ENCODE measurements around the gene USP47. TPM values are rescaled to one million over a fixed set of nuclear protein-coding genes. Genes with fewer than 3 reads are reported as not detected.

The USP47 gene
- total RNA-seq, 2 experiments from 2014 or later: 38.2 to 42.5 TPM

DNA sequence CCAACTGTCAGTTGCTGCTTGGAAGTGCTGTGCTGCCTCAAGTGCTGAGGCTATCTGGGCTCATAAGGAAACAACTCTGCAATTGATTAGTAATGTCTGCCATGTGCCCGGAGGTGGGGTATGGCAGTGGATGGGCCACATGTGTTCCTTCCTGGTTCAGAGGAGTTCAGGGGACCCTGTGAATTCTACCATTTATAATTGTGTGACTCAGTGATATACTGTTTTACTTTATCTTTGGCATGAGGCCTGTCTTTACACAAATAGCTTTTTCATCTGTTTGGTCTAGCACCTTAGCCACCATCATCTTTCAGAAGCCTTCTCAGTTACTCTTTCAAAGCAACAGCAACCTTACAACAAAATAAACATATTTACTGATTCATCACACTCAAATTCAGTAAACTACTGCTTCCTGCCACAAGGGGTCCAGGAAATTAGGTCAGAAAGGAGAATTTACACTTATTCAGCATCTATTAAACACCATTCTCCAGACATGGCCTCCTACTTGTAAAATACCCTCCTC is 145.8 kb downstream of the USP47 start:
- peaks cover 6% of the 10 kb centered on the region for H3K4me1 Mint-ChIP-seq
- H3K4me3 Mint-ChIP-seq: no peak overlapping the region
- peaks cover 7% of the 10 kb centered on the region for H3K27me3 Mint-ChIP-seq
- H3K27ac Mint-ChIP-seq: no peak overlapping the region
- no peaks in the 10 kb centered on the region for H3K36me3 Mint-ChIP-seq (ENCODE audit: low read depth)
- DNase-seq: no peak
- POLR2A ChIA-PET: no interaction called here
- H3K9me3 Mint-ChIP-seq: no peaks in the 10 kb centered on the region
- CTCF ChIA-PET: no interaction called here

DNA sequence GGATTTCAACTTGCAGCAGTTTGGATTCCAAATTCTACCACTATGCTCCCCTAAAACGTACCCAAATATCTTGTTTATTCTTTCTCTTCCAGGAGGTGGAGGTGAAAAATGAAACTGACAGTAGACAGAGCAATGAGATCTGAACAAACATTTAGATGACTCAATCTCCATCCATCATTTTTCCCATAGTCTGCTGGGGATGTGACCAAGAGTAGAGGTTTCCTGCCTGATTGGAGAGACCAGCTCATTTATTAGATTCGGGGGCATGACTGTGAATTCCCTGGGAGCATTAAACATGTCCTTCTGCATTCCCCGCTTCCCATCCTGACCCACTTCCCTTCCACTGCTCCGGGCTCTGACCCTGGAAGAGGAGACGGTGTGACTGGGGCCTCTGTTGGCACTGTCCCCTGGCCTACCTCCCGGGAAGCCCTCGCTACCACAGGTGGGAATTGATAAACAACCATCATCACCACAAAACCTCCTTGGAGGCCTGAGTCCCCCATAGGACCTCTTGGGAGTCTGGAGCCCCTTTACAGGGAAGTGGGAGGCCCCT is 146.4 kb downstream of the USP47 start:
- no peak overlapping the region for H3K27ac Mint-ChIP-seq
- ChIA-PET CTCF (no interaction called here), POLR2A (no interaction called here)

GRCh38 chr11:11988681-11989261 is 147.0 kb downstream of the USP47 start:
- no peak for DNase-seq
- H3K9me3 Mint-ChIP-seq: no peaks in the 10 kb centered on the region
- H3K27ac Mint-ChIP-seq: no peak overlapping the region
- no peak overlapping the region for H3K4me3 Mint-ChIP-seq
- H3K36me3 Mint-ChIP-seq (ENCODE audit: low read depth): no peaks in the 10 kb centered on the region
- ChIA-PET CTCF (no interaction called here), POLR2A (no interaction called here)
- peaks cover 6% of the 10 kb centered on the region for H3K4me1 Mint-ChIP-seq
- H3K27me3 Mint-ChIP-seq: peaks cover 10% of the 10 kb centered on the region

More for the DNA sequence above, 146.4 kb downstream of the USP47 start:
- H3K4me1 Mint-ChIP-seq: peaks cover 6% of the 10 kb centered on the region
- no peak overlapping the region for H3K4me3 Mint-ChIP-seq
- no peaks in the 10 kb centered on the region for H3K9me3 Mint-ChIP-seq
- no peaks in the 10 kb centered on the region for H3K36me3 Mint-ChIP-seq (ENCODE audit: low read depth)
- DNase-seq: no peak
- H3K27me3 Mint-ChIP-seq: peaks cover 7% of the 10 kb centered on the region

DNA sequence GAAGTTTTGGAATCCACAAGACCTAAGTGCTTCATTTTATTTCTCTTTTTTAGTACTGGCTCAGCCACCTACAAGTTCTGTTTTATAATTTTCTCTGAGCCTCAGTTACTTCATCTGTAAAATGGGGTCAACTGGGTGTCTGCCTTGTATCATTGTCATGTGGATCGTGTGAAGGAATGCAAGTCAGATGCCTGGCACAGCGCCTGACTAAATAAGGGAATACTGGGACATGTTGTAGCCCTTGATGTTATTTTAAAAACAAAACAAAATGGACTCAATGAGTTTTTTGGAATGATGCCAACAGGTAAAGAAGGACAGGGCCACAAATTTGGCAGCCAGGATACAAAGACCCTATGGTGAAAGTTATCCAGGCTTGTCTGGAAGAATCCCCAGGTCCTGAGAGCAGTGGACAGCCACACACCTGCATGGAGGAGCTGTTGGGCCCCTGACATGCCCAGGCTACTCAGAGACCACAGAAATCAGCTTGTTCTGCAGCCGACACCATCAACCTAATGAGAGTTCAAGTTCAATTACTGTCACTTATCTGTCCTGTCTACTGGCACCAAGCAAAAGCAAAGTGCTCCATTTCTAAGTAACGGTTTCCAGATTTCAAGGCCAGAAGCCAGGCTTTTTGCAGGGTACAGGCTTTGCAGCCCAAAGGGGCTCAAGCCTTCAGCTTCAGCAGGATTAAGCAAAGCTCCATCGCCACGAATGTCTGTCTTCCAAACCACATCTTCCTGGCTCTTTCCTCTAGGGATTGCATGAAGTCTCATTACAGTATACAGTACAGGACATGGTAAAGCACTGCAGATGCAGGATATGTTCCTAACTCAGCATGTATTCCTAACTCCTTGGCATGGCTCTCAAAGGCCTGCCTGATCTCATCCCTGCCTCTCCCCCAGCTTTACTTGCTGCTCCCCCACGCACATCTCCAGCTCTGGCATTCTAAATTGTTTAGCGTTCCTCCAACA is 148.3 kb downstream of the USP47 start:
- H3K4me3 Mint-ChIP-seq: no peak overlapping the region
- H3K27ac Mint-ChIP-seq: no peak overlapping the region
- no peaks in the 10 kb centered on the region for H3K9me3 Mint-ChIP-seq
- DNase-seq: no peak
- CTCF ChIA-PET: interaction anchor here (0.9 to 1.3 kb wide), 4 partner anchors 11 to 37 kb away, joined by 3 read pairs; no protein-coding TSS in a partner anchor
- peaks cover 6% of the 10 kb centered on the region for H3K4me1 Mint-ChIP-seq
- H3K36me3 Mint-ChIP-seq (ENCODE audit: low read depth): no peaks in the 10 kb centered on the region
- POLR2A ChIA-PET: no interaction called here
- H3K27me3 Mint-ChIP-seq: peaks cover 11% of the 10 kb centered on the region

DNA sequence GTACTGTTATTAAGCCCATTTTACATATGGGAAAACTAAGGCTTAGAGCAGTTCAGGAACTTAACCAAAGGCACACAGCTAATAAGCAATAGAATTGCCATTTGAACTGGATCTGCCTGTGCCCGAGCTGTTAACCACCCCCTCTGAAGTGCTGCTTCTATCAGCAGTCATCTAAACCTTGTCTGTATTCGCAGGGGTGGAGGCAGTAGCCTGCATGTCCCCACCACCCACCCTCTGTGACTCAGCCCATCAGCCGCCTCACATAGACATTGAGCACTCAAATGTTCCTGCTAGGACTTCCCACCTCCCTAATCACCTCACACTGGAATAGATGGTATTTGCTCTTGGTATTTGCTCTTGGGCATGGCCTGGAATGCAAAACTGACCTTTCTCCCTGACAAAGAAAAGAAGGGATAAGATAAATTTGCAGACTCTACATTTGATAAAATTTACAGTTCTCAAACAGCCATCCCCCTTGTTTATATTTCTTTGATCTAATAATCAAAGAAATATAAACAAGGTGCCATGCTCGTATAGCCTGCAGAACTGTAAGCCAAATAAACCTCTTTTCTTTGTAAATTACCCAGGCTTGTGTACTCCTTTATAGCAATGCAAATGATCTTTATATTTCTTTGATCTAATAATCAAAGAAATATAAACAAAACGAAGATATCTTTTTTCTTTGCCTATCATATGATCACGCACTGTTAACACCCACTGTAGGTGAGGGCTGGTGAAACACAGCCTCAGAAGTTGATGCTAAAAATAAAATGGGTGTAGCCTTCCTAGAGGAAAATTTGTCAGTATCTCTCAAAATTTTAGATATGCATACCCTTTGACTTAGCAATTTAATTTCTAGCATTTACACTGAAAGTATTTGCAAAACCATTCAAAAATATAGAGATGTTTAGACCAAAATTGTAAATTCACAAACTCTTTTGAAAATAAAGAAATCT is 150.8 kb downstream of the USP47 start:
- Mint-ChIP-seq H3K27ac (no peak overlapping the region), H3K9me3 (no peaks in the 10 kb centered on the region), H3K36me3 (ENCODE audit: low read depth) (no peaks in the 10 kb centered on the region), H3K4me3 (no peak overlapping the region), H3K27me3 (peaks cover 11% of the 10 kb centered on the region), H3K4me1 (peaks cover 7% of the 10 kb centered on the region)
- ChIA-PET CTCF (no interaction called here), POLR2A (no interaction called here)
- DNase-seq: no peak

GRCh38 chr11:11993839-11994238 is 152.1 kb downstream of the USP47 start:
- no peak for DNase-seq
- CTCF ChIA-PET: interaction anchor here (1.3 kb wide), 1 partner anchor 53 kb away, joined by 3 read pairs; no protein-coding TSS in a partner anchor
- POLR2A ChIA-PET: no interaction called here
- no peak overlapping the region for H3K4me3 Mint-ChIP-seq
- H3K4me1 Mint-ChIP-seq: peaks cover 13% of the 10 kb centered on the region
- H3K27me3 Mint-ChIP-seq: peaks cover 11% of the 10 kb centered on the region
- H3K36me3 Mint-ChIP-seq (ENCODE audit: low read depth): no peaks in the 10 kb centered on the region
- no peak overlapping the region for H3K27ac Mint-ChIP-seq
- no peaks in the 10 kb centered on the region for H3K9me3 Mint-ChIP-seq

- DNase-seq: no peak
- peaks cover 17% of the 10 kb centered on the region for H3K4me1 Mint-ChIP-seq
- no peak overlapping the region for H3K4me3 Mint-ChIP-seq
- no peaks in the 10 kb centered on the region for H3K9me3 Mint-ChIP-seq
- POLR2A ChIA-PET: no interaction called here
- CTCF ChIA-PET: interaction anchor here (1.8 kb wide), 1 partner anchor 15 kb away, joined by 3 read pairs; no protein-coding TSS in a partner anchor
- no peaks in the 10 kb centered on the region for H3K36me3 Mint-ChIP-seq (ENCODE audit: low read depth)
- peak overlapping the region; percentile 47 for H3K27ac Mint-ChIP-seq
- H3K27me3 Mint-ChIP-seq: peaks cover 13% of the 10 kb centered on the region
These were observed 153.8 kb downstream of the USP47 start for GRCh38 chr11:11995601-11996000.

GRCh38 chr11:11996321-11997048 is 154.7 kb downstream of the USP47 start:
- peaks cover 16% of the 10 kb centered on the region for H3K27me3 Mint-ChIP-seq
- no peaks in the 10 kb centered on the region for H3K36me3 Mint-ChIP-seq (ENCODE audit: low read depth)
- H3K4me3 Mint-ChIP-seq: no peak overlapping the region
- no peak for DNase-seq
- no peaks in the 10 kb centered on the region for H3K9me3 Mint-ChIP-seq
- H3K27ac Mint-ChIP-seq: no peak overlapping the region
- ChIA-PET POLR2A (no interaction called here), CTCF (interaction anchor here (1.8 kb wide), 1 partner anchor 16 kb away, joined by 3 read pairs; no protein-coding TSS in a partner anchor)
- H3K4me1 Mint-ChIP-seq: peaks cover 17% of the 10 kb centered on the region

- Mint-ChIP-seq H3K4me1 (peaks cover 17% of the 10 kb centered on the region), H3K36me3 (ENCODE audit: low read depth) (no peaks in the 10 kb centered on the region), H3K27me3 (peaks cover 16% of the 10 kb centered on the region), H3K27ac (no peak overlapping the region), H3K4me3 (no peak overlapping the region), H3K9me3 (no peaks in the 10 kb centered on the region)
- ChIA-PET POLR2A (no interaction called here), CTCF (no interaction called here)
- no peak for DNase-seq
These were observed 155.2 kb downstream of the USP47 start for GRCh38 chr11:11997049-11997322.

GRCh38 chr11:11998091-11998781 is 156.5 kb downstream of the USP47 start:
- POLR2A ChIA-PET: no interaction called here
- CTCF ChIA-PET: no interaction called here
- no peaks in the 10 kb centered on the region for H3K9me3 Mint-ChIP-seq
- H3K36me3 Mint-ChIP-seq (ENCODE audit: low read depth): no peaks in the 10 kb centered on the region
- no peak overlapping the region for H3K27ac Mint-ChIP-seq
- peak overlapping the region; percentile 44 for H3K4me3 Mint-ChIP-seq
- H3K4me1 Mint-ChIP-seq: peaks cover 17% of the 10 kb centered on the region
- DNase-seq: no peak
- H3K27me3 Mint-ChIP-seq: peaks cover 19% of the 10 kb centered on the region

- H3K4me1 Mint-ChIP-seq: peaks cover 17% of the 10 kb centered on the region
- H3K27ac Mint-ChIP-seq: no peak overlapping the region
- peaks cover 35% of the 10 kb centered on the region for H3K27me3 Mint-ChIP-seq
- H3K4me3 Mint-ChIP-seq: no peak overlapping the region
- POLR2A ChIA-PET: no interaction called here
- CTCF ChIA-PET: interaction anchor here (1.0 kb wide), 1 partner anchor 11 kb away, joined by 3 read pairs; no protein-coding TSS in a partner anchor
- H3K9me3 Mint-ChIP-seq: no peaks in the 10 kb centered on the region
- no peaks in the 10 kb centered on the region for H3K36me3 Mint-ChIP-seq (ENCODE audit: low read depth)
- DNase-seq: no peak
These were observed 159.4 kb downstream of the USP47 start for GRCh38 chr11:12001186-12001585.

Data from activated CD4-positive, alpha-beta T cell treated with anti-CD3 and anti-CD28 coated beads, Interleukin-2, amount 10 ng/mL, durations not matched to agents 7 days and 5 days (primary cell).